Limb (tissue), 2 donors: ENCODE results near the gene ATG3.
"Not testable (repeated sequence)": the region's sequence is repeated elsewhere in the genome, so short reads cannot be mapped to it uniquely, and the experiment has no call there.

Experiments
- DNase-seq, 2 donors: peaks; one replicate each; pipeline ENCODE4 v3.0.0-alpha.2; 2016; ENCODE audit errors: extremely low spot score in 2 of 2

Gene ATG3

DNA sequence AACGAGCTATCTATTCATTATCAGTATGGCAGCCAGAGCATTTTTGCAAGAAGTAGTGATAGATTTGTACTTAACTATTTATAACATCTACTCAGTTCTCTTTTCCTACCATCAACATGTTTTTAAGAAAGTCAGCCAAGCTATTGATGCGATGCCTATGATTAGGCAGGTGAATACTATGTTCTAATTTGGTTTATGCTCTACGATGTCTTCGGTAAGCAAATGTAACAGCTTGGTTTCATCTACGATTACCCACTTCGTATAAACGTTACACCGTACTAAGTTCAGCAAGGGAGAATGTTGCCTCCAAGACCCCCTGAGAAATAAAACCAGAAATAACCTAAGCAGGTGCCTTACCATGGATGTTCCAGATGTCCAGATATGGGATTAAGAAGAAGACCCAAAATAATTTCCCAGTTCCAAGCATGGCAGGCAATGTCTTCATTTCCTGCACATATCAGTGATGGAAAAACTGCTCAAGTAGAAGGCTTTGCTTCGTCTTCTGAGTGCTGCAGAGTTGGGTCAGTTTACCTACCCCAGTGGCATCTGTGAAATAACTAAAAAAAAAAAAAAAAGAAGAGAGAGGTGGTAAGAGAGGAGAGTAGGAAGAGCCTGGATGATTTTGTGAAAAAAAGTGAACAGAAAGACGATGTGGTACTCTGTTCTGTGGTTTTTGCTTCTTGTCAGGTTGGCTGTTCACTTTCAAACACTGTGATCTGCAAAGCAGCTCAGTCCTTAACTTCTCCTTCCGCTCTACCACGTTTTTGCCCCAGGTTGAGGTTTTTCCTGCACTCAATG, 62.6 kb downstream of the ATG3 start, which contains the start of gene BTLA:
Gene BTLA, minus strand, starts transcription at position 559 of the 798 bp plus-strand sequence. Its CDS starts 114 bp downstream, at position 445.
- no peak for DNase-seq

DNA sequence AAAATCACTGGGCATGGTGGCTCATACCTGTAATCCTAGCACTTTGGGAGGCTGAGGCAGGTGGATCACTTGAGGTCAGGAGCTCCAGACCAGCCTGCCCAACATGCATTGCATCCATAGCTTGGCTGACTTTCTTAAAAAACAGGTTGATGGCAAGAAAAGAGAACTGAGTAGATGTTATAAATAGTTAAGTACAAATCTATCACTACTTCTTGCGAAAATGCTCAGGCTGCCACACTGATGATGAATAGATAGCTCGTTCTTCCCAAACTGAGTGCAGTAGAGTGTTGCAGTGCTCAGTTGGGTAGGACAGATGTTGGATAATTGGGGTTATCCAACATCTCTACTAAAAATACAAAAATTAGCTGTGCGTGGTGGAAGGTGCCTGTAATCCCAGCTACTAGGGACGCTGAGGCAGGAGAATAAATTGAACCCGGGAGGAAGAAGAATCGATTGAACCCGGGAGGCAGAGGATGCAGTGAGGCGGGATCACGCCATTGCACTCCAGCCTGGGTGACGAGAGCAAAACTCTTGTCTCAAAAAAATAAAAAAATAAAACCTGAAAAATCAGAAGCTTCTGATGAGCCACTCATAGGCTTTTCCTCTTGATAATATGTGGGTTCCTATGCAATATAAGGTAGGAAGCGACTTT, 63.7 kb downstream of the ATG3 start:
- DNase-seq, result no peak

DNA sequence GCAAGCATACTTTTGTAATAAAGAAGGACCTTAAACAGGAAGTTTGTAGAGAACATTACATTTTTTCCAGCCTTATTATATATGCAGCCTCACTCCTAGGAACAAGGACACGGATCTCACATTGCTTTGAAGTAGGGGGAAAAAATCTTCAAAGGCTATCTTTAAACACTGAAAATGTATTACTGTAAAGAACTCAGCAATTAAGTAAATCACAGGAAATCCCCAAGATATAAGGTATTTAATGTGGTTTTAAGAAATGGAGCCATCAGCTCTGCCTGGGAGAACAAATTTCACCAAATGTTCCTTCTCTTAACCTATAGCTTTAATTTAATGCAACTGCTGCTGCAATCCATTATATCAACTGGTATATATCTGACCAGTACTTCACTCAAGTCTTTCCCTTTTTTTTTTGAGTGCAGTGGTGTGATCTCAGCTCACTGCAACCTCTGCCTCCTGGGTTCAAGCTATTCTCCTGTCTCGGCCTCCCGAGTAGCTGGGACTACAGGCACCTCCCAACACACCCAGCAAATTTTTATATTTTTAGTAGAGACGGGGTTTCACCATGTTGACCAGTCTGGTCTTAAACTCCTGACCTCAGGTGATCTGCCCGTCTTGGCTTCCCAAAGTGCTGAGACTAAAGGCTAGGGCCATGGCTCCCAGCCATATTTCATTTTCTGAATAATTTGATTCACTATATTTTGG, 65.2 kb downstream of the ATG3 start:
- no peak for DNase-seq

DNA sequence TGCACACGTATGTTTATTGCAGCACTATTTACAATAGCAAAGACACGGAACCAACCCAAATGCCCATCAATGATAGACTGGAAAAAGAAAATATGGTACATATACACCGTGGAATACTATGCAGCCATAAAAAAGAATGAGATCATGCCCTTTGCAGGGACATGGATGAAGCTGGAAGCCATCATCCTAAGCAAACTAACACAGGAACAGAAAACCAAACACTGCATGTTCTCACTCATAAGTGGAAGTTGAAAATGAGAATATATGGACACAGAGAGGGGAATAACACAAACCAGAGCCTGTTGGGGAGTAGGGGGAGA, 67.4 kb downstream of the ATG3 start:
- not testable (repeated sequence) for DNase-seq

DNA sequence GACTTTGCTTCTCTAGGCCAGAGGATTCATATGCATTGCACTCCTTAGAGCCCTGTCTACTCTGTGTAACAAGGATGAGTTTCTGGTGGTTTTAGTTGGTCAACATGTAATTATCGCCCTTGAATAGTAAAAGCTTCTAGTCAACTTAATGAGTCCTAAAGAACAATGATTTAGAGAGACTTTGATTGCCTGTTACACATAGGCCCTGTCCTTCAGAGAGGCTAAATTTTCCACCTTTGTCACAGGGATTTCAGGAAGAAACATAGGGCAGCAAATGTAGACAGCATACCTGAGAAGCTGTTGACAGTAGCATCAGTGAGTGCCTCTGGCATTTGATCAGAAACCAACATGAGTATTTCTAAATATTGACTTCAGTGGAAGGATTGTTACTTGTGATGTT, 69.6 kb downstream of the ATG3 start:
- DNase-seq, result no peak

DNA sequence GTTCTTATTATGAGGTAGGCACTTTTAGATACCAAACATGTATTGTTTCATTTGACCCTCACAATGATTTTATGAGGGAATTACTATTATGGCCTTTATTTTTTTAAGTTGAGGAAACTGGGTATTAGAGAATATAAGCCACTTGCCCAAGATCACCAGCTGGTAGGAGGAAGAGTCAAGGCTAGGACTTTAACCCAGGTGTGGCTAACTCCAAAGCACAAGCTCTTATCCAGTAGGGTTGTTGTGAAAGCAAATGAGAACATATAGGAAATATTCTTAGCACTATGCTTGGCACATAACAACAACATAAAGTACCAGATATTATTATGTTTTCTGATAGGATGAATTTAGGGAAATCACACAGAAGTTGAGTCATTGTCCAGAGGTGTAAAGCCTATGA, 70.4 kb downstream of the ATG3 start:
- no peak for DNase-seq

DNA sequence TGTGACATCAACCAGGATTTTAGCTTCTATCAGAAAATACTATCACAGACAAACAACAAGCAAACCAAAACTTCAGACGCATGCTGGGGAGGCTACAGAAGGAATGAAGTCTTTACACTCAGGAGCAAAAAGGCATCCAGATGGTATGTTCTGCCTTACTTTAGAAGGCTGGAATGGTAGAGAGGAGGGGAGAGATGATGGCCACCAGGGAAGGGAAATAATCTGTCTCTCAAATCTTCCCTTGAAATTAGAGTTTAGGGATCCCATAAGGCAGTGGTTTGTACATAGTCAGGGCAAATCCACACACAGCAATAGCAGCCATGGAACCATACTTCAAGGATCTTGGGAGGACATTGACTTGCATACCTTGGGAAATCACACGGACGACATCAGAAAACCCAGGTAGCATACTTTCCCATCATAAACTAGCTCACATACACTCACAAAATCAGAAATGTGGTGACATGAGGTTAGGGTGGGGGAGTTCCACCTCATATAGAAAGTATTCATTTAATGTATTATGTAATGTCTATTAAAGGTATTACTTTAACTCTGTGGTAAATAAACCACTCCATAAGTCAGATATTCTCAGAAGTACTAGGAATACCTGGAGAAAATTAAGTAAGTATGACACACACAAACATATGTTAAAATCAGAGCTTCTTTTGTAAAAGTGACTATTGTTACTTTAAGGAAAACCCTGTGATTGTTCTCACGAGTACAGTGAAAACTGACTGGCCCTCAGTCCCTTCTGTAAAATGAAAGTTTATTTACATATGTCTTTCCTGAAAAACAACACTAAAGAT, 71.9 kb downstream of the ATG3 start:
- no peak for DNase-seq

DNA sequence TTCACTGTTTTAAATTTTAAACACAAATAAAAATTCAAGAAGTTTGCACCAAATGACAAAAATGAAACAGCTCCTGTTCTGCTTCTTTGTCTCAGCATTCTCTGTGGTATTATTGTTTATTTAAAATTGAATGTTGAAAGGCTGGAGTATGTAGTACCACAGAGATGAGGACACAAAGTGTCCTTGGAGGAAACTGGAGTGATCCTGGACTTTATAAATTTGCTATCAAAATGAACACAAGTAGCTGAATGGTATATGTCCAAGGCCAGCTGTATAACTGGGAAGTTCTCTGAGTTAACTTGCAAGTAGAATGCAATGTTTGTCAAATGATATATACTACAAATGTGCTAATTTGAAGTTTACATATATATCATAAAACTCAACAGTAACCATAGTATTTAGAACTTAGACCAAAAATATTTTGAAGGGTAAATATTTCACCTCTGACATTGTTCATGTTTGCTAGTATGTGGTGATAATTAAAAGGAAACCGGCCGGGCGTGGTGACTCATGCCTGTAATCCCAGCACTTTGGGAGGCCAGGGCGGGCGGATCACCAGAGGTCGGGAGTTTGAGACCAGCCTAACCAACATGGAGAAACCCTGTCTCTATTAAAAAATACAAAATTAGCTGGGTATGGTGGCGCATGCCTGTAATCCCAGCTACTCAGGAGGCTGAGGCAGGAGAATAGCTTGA, 74.8 kb downstream of the ATG3 start:
- no peak for DNase-seq

DNA sequence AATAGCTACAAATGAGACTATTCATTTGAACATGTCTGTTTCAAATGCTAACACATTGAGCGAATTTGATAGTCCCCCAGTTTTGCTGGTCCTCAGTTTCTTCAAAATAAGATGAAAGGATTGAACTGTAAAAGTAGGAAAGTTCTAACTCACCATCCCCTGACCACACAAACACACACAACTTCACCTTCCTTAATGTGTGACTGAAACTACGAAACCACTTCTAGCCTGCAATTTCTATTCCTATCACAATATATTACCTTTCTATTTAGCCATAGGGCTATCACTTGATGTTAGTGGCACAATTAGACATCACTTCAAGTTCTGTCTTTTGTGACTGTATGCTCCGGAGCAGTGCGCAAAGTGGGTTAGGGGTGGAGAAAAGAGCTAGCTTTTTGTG, 77.4 kb downstream of the ATG3 start:
- DNase-seq, result no peak

DNA sequence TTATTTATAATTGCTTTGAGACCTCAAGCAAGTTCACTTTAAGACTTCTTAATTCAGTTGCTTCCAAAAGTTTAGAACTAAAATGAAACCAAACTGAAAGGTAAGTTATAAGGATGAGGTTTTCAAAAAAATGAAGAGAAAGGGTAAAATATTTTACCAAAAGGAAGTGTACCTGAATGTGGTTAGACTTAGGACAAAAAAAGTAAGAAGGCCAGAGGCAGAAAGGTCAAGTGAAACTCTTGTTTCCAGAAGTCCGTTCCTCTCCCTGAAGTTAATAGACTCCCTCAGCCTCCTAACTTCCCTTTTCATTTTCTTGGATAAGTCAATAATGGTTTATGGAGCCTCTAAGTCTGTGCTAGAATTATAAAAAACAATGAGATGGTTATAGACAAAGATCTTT, 79.1 kb downstream of the ATG3 start:
- no peak for DNase-seq
